Globus pallidus (tissue), 1 donor: ENCODE results near the gene ALAS1.

Experiments used
- DNase-seq: peaks from one replicate; pipeline ENCODE4 v3.0.0-alpha.2; 2015; ENCODE audit warnings: low spot score

The ALAS1 gene

GRCh38 chr3:52234516-52235447 is 36.8 kb downstream of the ALAS1 start:
- no peak for DNase-seq

GRCh38 chr3:52236424-52236886 is 38.5 kb downstream of the ALAS1 start:
- DNase-seq: no peak

- no peak for DNase-seq
Observed at GRCh38 chr3:52237006-52237656, 39.2 kb downstream of the ALAS1 start.

GRCh38 chr3:52237657-52238172 is 39.8 kb downstream of the ALAS1 start:
- DNase-seq: peak; percentile 66

- DNase-seq: no peak
Observed at GRCh38 chr3:52238193-52238760, 40.3 kb downstream of the ALAS1 start.

- peak; percentile 79 for DNase-seq
Observed at GRCh38 chr3:52238761-52239701, 41.1 kb downstream of the ALAS1 start, which contains the start of gene TWF2. Gene TWF2, minus strand, starts transcription at chr3:52239158. Its CDS starts 142 bp downstream, at chr3:52239016.

GRCh38 chr3:52240059-52240885 is 42.3 kb downstream of the ALAS1 start:
- peak; percentile 83 for DNase-seq

- no peak for DNase-seq
Observed at GRCh38 chr3:52240886-52241370, 43.0 kb downstream of the ALAS1 start.

GRCh38 chr3:52242039-52242438 is 44.1 kb downstream of the ALAS1 start:
- no peak for DNase-seq

- no peak for DNase-seq
Observed at GRCh38 chr3:52243791-52244628, 46.0 kb downstream of the ALAS1 start.

GRCh38 chr3:52245322-52246263 is 47.6 kb downstream of the ALAS1 start, which contains the start of gene PPM1M:
Gene PPM1M, plus strand, starts transcription at chr3:52245759. Its CDS starts 66 bp downstream, at chr3:52245825.
- no peak for DNase-seq

- no peak for DNase-seq
Observed at GRCh38 chr3:52246264-52246620, 48.3 kb downstream of the ALAS1 start.

- no peak for DNase-seq
Observed at GRCh38 chr3:52246728-52247408, 48.9 kb downstream of the ALAS1 start.

GRCh38 chr3:52247409-52248164 is 49.6 kb downstream of the ALAS1 start:
- no peak for DNase-seq

GRCh38 chr3:52248165-52248541 is 50.2 kb downstream of the ALAS1 start:
- DNase-seq: no peak

GRCh38 chr3:52248816-52249547 is 51.0 kb downstream of the ALAS1 start:
- DNase-seq: no peak
